HG03432 (cell line): ENCODE results near the gene CCDC12.
A peak's percentile ranks its signal among the peaks of the same experiment; 100 is the strongest.

Experiments used
- ATAC-seq: cut with Tn5 transposase; IDR thresholded peaks from one replicate; pipeline ENCODE4 v1.9.1; 2021; ENCODE audit warnings: mild to moderate bottlenecking, moderate library complexity; ENCODE audit not compliant: unreplicated experiment

The CCDC12 gene

DNA sequence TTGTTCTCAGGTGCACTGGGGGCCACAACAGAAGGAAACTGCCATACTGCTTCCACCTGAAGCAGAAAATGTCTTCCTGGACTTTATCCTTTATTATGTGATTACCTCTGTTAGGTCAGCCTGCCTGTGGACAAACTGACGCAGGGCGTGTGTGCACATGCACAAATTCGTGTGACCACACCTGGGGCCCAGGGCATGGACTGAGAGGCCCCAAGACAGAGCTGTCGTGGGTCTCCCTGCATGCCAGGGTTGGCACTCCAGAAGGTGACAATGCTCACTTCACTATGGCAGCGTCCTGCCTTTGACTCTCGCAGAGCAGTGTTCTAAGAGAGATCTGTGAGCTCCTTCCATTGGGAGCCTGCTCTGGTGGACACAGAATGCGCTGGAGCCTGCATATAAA is 34.5 kb downstream of the CCDC12 start:
- ATAC-seq = no peak

DNA sequence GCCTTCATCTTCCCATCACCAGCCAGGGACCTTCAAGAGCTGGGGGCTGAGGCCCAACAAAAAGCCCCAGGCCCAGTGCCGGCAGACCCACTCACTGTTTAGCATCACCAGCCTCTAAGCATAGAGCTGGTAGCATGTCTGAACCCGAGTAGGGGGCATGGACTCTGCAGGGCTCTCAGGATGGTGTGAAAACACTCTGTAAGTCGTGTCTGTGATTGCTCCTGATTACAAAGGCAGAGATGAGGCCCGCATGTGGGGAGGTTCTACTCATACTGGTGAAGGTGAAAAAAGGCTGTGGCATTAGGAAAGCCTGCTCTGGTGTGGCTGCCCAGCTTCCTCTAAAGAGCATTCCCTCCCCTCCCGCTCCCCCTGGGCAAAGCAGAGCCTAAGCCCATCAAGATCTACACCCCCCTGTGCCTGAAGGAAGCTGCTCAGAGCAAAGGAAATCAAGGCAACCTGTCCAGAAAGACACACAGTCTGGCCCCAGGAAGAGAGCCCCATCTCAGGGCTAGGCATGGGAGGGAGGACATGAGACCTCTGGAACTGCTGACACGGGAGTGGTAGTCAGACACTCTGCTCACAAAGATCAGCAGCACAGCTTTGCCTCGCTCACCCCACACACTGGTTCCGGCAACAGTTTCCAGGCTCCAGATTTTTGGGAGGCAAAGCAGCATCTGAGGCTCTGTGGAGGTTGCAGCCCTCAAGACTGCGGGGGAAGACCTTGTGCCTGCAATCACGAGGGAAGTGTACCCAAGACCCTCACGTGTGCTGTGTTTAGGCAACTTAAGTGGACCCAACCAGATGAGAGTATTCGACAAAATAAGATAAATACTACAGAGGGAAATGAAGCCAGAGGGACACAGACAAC is 36.7 kb downstream of the CCDC12 start:
- ATAC-seq = no peak

- no peak for ATAC-seq
Observed at GRCh38 chr3:46938118-46938517, 38.4 kb downstream of the CCDC12 start.

GRCh38 chr3:46936733-46937250 is 39.8 kb downstream of the CCDC12 start:
- no peak for ATAC-seq

GRCh38 chr3:46935989-46936558 is 40.5 kb downstream of the CCDC12 start:
- no peak for ATAC-seq

GRCh38 chr3:46935168-46935858 is 41.2 kb downstream of the CCDC12 start:
- ATAC-seq = no peak

- no peak for ATAC-seq
Observed at GRCh38 chr3:46934498-46935167, 41.9 kb downstream of the CCDC12 start.

DNA sequence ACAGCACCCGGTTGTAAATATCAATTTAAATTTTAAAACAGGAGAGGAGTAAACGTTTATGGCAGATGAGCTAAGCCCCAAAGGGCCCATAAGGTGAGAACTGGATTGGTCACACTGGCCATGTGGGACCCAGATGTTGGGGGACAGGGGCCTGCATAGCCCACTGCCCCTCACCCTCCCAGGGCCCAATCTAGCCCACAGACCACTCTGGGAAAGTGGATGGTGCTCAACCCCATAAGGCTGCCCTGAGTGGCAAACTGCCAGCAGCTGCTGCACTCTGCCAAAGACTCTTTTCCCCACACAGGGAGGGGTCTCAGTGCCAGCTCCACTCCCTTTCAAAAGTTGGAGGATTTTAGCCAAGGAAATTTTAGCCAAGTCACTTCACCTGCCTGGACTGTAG is 42.5 kb downstream of the CCDC12 start:
- ATAC-seq = no peak

DNA sequence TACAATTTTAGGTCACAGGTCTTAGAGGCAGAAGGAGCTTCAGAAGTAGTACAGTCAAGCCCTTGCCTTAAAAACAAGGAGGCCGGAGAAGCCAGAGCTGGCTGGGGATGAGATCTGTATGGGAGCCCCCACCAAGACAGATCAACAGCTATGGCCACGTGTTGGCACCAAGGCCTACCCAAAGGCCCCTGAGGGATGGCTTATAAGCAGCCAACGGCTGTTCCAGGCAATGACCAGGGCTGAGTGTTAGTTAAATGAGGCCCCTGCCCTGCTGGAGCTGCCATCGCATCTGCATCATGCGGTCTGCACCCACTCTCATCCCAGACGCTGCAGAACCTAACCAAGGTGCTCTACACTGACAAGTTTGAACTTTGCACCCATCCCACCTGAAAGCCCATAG is 43.3 kb downstream of the CCDC12 start:
- no peak for ATAC-seq

GRCh38 chr3:46932455-46933225 is 43.9 kb downstream of the CCDC12 start:
- ATAC-seq = no peak

DNA sequence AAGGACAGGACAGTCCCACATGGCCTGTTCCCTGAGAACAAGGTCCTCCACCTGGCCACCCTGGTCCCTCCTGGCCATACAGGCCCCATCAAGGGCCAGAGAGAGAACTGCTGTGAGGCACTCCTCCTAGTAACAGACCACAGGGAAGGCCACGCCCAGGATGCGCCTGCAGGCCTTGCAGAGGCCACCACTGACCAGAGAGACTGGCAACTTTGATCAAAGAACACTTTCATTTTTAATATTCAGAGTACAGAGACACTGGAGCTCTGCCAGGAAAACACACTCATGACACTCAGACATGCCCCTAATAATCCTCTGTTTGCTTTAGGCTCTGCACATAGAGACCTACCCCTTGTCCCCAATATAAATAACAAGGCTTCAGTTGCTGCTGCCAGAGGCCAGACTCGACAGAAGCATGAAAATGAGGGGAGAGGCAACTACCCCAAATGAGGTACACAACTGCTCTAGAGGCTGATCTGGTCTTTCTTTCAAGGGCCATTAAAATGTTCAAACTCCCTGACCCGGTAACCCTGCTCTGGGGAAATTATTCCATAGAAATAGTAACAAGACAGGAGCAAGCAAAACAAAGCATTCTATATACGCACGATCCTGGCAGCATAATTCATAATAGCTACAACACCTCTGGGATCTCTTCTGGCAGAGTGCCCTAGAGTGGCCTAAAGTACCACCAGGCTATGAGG is 44.8 kb downstream of the CCDC12 start:
- no peak for ATAC-seq

GRCh38 chr3:46930945-46931403 is 45.6 kb downstream of the CCDC12 start:
- ATAC-seq = no peak

GRCh38 chr3:46930166-46930944 is 46.2 kb downstream of the CCDC12 start:
- no peak for ATAC-seq

DNA sequence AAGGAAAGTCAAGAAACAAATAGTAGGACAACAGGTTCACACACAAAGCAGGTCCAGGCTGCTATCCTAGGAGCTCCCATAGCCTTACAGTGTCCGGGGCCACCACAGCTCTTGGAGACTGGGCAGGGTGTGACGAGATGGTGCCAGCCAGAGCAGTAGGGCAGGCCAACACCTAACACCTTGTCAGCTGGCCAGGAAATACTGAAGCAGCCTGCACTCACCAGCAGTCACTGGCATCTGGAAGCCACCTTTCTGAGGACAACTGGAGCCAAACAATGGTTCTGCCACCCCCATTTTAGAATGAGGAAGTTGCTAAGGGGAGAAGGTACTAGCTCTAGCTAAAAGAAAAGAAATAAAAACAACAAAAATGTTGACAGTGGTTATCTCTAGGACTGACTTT is 47.2 kb downstream of the CCDC12 start:
- ATAC-seq = no peak

- no peak for ATAC-seq
Observed at GRCh38 chr3:46928282-46928681, 48.3 kb downstream of the CCDC12 start.

- ATAC-seq = no peak
Observed at GRCh38 chr3:46927718-46928073, 48.8 kb downstream of the CCDC12 start.

DNA sequence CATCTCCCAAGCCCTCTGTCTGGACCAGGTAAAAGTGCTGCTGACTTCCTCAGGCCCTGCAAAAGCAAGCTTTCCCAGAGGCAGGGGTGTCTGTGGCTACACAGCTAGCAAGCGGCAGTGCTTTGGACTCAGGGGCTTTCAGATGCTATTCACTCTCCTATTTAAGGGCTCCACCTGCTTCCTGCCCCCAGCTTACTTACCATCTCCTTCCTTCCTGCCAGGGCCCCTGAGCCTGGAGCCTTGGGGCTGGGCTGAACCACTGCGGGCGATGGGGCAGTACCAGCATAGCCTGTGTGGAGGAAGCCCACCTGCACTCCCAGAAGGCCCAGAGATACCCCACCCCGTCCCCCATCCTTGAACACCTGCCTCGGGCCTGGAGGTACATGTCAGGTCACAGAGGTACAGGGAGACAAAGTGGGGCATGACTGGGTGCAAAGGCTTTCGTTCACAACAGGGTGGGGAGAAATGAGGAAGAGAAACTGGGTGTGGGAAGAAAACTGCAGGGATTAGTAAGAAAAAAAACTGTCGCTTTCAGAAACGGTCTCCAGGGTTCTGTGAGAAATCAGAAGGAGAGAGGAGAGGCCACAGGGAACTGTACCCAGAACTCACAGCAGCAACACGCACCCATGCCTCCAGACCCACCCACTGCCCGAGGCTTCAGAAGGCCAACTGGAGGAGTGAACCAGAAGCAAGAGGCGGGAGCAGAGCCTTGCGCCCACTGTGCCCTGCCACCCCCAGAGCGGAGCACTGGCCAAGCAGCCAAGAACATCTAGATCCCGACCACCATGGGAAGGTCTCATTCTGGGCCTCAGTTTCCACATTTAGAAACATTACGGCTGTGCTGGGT is 49.5 kb downstream of the CCDC12 start:
- ATAC-seq = peak; percentile 55

DNA sequence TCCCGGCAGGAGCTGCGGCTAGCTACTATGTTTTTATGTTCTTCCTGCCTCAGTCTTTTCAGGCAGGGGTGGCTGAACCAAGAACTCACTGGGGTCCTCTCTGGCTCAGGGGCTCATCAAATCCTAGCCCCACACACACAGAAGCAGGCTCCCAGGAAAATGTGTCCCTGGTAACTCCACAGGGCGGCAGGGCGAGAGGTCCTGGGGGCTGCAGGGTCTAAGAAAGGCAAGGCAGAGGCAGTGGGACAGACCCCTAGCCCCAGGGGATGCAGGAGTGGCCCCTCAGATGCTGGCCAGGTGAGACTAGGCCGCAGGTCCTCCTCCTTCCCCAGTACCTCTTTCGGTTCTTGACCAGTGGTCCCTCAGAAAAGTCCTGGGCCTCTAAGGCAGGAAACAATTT is 50.1 kb downstream of the CCDC12 start:
- ATAC-seq = no peak
